ENCODE results near the gene LHPP. TPM values are rescaled to one million over a fixed set of nuclear protein-coding genes. Genes with fewer than 3 reads are reported as not detected.
A peak's percentile ranks its signal among the peaks of the same experiment; 100 is the strongest.

Gene LHPP
- total RNA-seq, 1 donor from 2014 or later = 4.2 TPM

GRCh38 chr10:124417895-124418725 lies 43.5 kb upstream of the LHPP start:
- no peak for TF ChIP-seq CTCF (IDR thresholded peaks at IDR 0.05; ENCODE audit: unreplicated experiment)
- no peak overlapping the region for H3K27ac Mint-ChIP-seq (ENCODE audit: unreplicated experiment)
- no peaks in the 10 kb centered on the region for H3K9me3 Mint-ChIP-seq (ENCODE audit: unreplicated experiment)
- H3K4me3 Mint-ChIP-seq (ENCODE audit: unreplicated experiment) = peak overlapping the region; percentile 91
- peaks cover 6% of the 10 kb centered on the region for H3K4me1 Mint-ChIP-seq (ENCODE audit: unreplicated experiment)
- peak; percentile 65 for DNase-seq (ENCODE audit: low spot score)
- no peaks in the 10 kb centered on the region for H3K36me3 Mint-ChIP-seq (ENCODE audit: low read depth, unreplicated experiment)
- H3K27me3 Mint-ChIP-seq (ENCODE audit: unreplicated experiment) = peaks cover 3% of the 10 kb centered on the region

GRCh38 chr10:124418726-124419501 lies 42.7 kb upstream of the LHPP start, which contains the start of gene OAT:
Gene OAT, minus strand, starts transcription at chr10:124418923. Its CDS starts 6,752 bp downstream, at chr10:124412171.
- Mint-ChIP-seq H3K36me3 (ENCODE audit: low read depth, unreplicated experiment) (no peaks in the 10 kb centered on the region), H3K27me3 (ENCODE audit: unreplicated experiment) (peaks cover 3% of the 10 kb centered on the region), H3K4me3 (ENCODE audit: unreplicated experiment) (peak within 1 kb of the TSS; percentile 91), H3K9me3 (ENCODE audit: unreplicated experiment) (no peaks in the 10 kb centered on the region), H3K4me1 (ENCODE audit: unreplicated experiment) (peaks cover 6% of the 10 kb centered on the region), H3K27ac (ENCODE audit: unreplicated experiment) (no peak within 1 kb of the TSS)
- TF ChIP-seq CTCF (IDR thresholded peaks at IDR 0.05; ENCODE audit: unreplicated experiment) = no peak
- peak; percentile 94 for DNase-seq (ENCODE audit: low spot score)

- Mint-ChIP-seq H3K27ac (ENCODE audit: unreplicated experiment) (no peak overlapping the region), H3K27me3 (ENCODE audit: unreplicated experiment) (peaks cover 3% of the 10 kb centered on the region), H3K4me1 (ENCODE audit: unreplicated experiment) (peaks cover 6% of the 10 kb centered on the region)
Measured at GRCh38 chr10:124419635-124420034, 42.0 kb upstream of the LHPP start.

GRCh38 chr10:124420254-124420653 lies 41.4 kb upstream of the LHPP start:
- Mint-ChIP-seq H3K27ac (ENCODE audit: unreplicated experiment) (no peak overlapping the region), H3K4me1 (ENCODE audit: unreplicated experiment) (peaks cover 6% of the 10 kb centered on the region), H3K9me3 (ENCODE audit: unreplicated experiment) (no peaks in the 10 kb centered on the region), H3K27me3 (ENCODE audit: unreplicated experiment) (peaks cover 3% of the 10 kb centered on the region), H3K4me3 (ENCODE audit: unreplicated experiment) (no peak overlapping the region), H3K36me3 (ENCODE audit: low read depth, unreplicated experiment) (no peaks in the 10 kb centered on the region)
- TF ChIP-seq CTCF (IDR thresholded peaks at IDR 0.05; ENCODE audit: unreplicated experiment) = no peak
- DNase-seq (ENCODE audit: low spot score) = no peak

More at GRCh38 chr10:124419635-124420034, 42.0 kb upstream of the LHPP start:
- Mint-ChIP-seq H3K4me3 (ENCODE audit: unreplicated experiment) (peak overlapping the region; percentile 54), H3K9me3 (ENCODE audit: unreplicated experiment) (no peaks in the 10 kb centered on the region), H3K36me3 (ENCODE audit: low read depth, unreplicated experiment) (no peaks in the 10 kb centered on the region)
- TF ChIP-seq CTCF (IDR thresholded peaks at IDR 0.05; ENCODE audit: unreplicated experiment) = no peak
- DNase-seq (ENCODE audit: low spot score) = no peak

All from endothelial cell (in vitro differentiated cells).